GM12891 (cell line): ENCODE data around the gene TMEM38A.
"Not testable (repeated sequence)": the region's sequence is repeated elsewhere in the genome, so short reads cannot be mapped to it uniquely, and the experiment has no call there.

Source experiments
- DNase-seq: peaks from one replicate; pipeline ENCODE4 v3.0.0; 2011; ENCODE audit warnings: low spot score; ENCODE audit not compliant: insufficient read length
- FAIRE-seq: peaks from 2 replicates; lab custom pipeline; 2011; peaks lifted over from hg19 to GRCh38; lab: Jason Lieb, UNC
- PAX5 ChIP-seq: IDR thresholded peaks from 2 replicates; pipeline ENCODE4 v1.6.1; 2011; ENCODE audit warnings: low read length, moderate library complexity, mild to moderate bottlenecking; ENCODE audit not compliant: insufficient read depth, severe bottlenecking
- POLR2A ChIP-seq: IDR thresholded peaks from 2 replicates; pipeline ENCODE4 v1.6.1; 2011; ENCODE audit warnings: low read depth, low read length, control low read depth
- POLR2AphosphoS5 ChIP-seq: IDR thresholded peaks from 2 replicates; pipeline ENCODE4 v1.6.1; 2011; ENCODE audit warnings: low read depth, low read length, control low read depth
- POU2F2 ChIP-seq: IDR thresholded peaks from 2 replicates; pipeline ENCODE4 v1.6.1; 2011; ENCODE audit warnings: low read depth, mild to moderate bottlenecking, control low read depth, low read length, moderate library complexity
- SPI1 ChIP-seq: IDR thresholded peaks from 2 replicates; pipeline ENCODE4 v1.6.1; 2011; ENCODE audit warnings: low read depth, low read length, control low read depth
- TAF1 ChIP-seq: IDR thresholded peaks from 2 replicates; pipeline ENCODE4 v1.6.1; 2011; ENCODE audit warnings: low read depth, low read length, control low read depth

Gene TMEM38A

DNA sequence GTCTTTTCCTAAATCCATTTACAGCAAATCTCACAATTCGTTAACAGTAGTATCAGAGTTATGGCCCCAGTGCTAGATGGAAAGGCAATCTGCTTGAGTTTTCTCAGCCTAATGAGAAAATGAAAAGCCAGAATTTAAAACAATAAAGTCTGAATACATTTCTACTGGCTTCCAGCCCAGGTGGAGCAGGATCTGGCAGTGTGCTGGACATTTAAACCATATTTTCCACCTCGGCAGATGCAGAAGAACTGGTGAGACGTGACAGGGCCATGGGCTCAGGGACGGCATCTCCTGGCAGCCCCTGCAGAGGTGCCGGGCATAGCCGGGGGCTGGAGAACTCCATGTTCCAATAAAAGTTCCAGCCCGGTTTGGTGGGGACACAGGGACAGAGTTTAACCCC, 8.1 kb upstream of the TMEM38A start:
- FAIRE-seq: no peak
- TF ChIP-seq PAX5 (no peak), SPI1 (no peak), POLR2A (no peak), TAF1 (no peak), POU2F2 (no peak), POLR2AphosphoS5 (no peak)
- DNase-seq: no peak

DNA sequence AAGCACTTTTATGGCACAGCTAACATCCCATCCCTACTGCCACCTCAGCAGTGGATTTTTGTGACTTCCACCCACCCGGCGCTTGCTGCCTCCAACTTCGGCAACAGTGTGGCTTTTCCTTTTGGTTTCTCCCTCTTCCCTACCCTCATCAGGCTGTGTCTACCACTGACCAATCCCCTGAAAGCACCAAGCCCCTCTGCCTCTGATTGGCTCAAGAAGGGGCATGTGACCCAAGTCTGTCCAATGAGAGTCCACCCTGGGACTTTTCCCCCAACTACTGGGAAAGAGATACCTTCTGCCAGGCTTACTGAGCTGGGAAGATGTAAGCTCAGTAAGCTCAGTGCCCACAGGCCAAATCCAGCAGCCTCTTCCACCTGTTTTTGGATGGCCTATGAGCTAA, 6.8 kb upstream of the TMEM38A start:
- FAIRE-seq: no peak
- no peak for TF ChIP-seq PAX5
- peak; percentile 19; the same call in 1 of the 2 replicates for TF ChIP-seq POLR2AphosphoS5
- DNase-seq: no peak

DNA sequence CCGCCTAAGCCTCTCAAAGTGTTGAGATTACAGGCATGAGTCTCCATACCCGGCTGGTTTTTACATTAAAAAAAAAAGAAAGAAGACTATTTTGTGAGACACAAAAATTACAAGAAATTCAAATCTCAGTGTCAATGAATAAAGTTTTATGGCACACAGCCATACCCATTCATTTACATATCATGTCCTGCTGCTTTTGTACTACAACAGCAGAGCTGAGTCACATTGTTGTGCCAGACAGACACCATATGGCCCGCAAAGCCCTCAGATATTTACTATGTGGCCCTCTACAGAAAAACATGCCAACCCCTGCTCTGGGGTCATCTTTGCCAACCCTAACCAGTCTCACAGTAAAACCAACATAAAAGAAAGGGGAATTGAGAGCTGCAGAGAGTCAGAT, 6.3 kb upstream of the TMEM38A start:
- TF ChIP-seq PAX5: no peak
- no peak for TF ChIP-seq POLR2AphosphoS5
- TF ChIP-seq POU2F2: no peak
- TF ChIP-seq TAF1: no peak
- TF ChIP-seq POLR2A: no peak
- TF ChIP-seq SPI1: no peak
- DNase-seq (no peak), FAIRE-seq (no peak)

GRCh38 chr19:16655727-16656126, 5.2 kb upstream of the TMEM38A start:
- DNase-seq (no peak), FAIRE-seq (no peak)
- TF ChIP-seq TAF1: no peak
- TF ChIP-seq POLR2AphosphoS5: no peak
- TF ChIP-seq POU2F2: no peak
- no peak for TF ChIP-seq POLR2A
- TF ChIP-seq SPI1: no peak
- TF ChIP-seq PAX5: no peak

GRCh38 chr19:16657384-16657783, 3.6 kb upstream of the TMEM38A start:
- no peak for DNase-seq
- TF ChIP-seq SPI1 (no peak), PAX5 (no peak), POLR2AphosphoS5 (no peak), TAF1 (no peak), POU2F2 (no peak), POLR2A (no peak)
- no peak for FAIRE-seq

GRCh38 chr19:16659464-16659831, 1.5 kb upstream of the TMEM38A start:
- FAIRE-seq: no peak
- TF ChIP-seq SPI1 (no peak), PAX5 (no peak), POLR2AphosphoS5 (no peak), TAF1 (no peak), POU2F2 (no peak), POLR2A (no peak)
- no peak for DNase-seq

- peak; percentile 93 for DNase-seq
- peak; percentile 92 for TF ChIP-seq POLR2A
- peak; percentile 81 for TF ChIP-seq TAF1
- TF ChIP-seq PAX5: no peak
- TF ChIP-seq POU2F2: peak; percentile 72; the same call in 1 of the 2 replicates
- TF ChIP-seq POLR2AphosphoS5: peak; percentile 91
- TF ChIP-seq SPI1: peak; percentile 21; the same call in 1 of the 2 replicates
- FAIRE-seq: peak; percentile 96
These were observed 869 bp upstream of the TMEM38A start, which contains the start of gene SMIM7 for GRCh38 chr19:16659832-16660708. Gene SMIM7, minus strand, starts transcription at chr19:16660144. Its CDS starts 34 bp downstream, at chr19:16660110.

DNA sequence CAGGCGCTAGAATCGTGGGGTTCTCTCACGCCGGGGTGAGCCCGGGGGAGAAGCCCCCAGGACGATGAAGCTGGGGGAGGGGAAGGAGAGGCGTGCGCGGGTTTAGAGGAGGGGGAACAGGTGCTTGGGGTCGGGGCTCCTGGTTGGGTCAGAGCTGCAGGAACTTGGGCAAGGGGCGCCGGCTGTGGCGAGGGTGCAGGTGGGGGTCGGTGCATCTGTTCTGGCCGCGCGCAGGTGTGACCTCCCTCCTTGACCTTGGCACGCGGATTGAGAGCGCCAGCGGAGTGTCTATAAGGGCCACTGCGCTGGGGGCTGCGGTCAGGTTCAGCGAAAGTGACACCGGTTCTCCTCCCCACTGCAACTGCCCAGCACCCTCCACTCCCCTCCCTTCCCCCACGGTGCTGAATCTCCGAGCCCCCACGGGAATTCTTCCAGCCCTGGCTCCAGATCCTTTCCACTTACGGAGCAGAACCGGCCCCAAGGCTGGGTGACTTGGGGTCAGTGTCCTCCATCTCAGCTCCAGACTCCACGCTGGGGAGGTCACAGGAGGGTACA, 618 bp downstream of the TMEM38A start:
- DNase-seq (no peak), FAIRE-seq (peak; percentile 70)
- TF ChIP-seq TAF1 (no peak), POLR2AphosphoS5 (0 out of 2 replicates have a peak, but pooled peaks have one; percentile 23), POU2F2 (0 out of 2 replicates have a peak, but pooled peaks have one; percentile 7), PAX5 (no peak)

GRCh38 chr19:16668176-16668575, 7.2 kb downstream of the TMEM38A start:
- no peak for TF ChIP-seq PAX5
- no peak for TF ChIP-seq POU2F2
- no peak for DNase-seq
- FAIRE-seq: no peak

DNA sequence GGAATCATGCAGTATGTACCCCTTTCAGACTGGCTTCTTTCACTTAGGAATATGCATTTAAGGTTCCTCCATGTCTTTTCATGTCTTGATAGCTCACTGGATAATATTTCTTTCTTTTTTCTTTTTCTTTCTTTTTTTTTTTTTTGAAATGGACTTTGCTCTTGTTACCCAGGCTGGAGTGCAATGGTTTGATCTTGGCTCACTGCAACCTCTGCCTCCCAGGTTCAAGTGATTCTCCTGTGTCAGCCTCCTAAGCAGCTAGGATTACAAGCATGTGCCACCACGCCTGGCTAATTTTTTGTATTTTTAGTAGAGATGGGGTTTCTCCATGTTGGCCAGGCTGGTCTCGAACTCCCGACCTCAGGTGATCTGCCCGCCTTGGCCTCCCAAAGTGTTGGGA, 7.8 kb downstream of the TMEM38A start:
- not testable (repeated sequence) for FAIRE-seq, DNase-seq

- DNase-seq (no peak), FAIRE-seq (no peak)
- TF ChIP-seq SPI1 (no peak), POU2F2 (no peak), TAF1 (no peak), POLR2A (no peak), PAX5 (no peak), POLR2AphosphoS5 (no peak)
These were observed 9.4 kb downstream of the TMEM38A start for GRCh38 chr19:16670291-16670690.
